ENCODE measurements around the gene ACTN4.
A peak's percentile ranks its signal among the peaks of the same experiment; 100 is the strongest.

ACTN4 gene

DNA sequence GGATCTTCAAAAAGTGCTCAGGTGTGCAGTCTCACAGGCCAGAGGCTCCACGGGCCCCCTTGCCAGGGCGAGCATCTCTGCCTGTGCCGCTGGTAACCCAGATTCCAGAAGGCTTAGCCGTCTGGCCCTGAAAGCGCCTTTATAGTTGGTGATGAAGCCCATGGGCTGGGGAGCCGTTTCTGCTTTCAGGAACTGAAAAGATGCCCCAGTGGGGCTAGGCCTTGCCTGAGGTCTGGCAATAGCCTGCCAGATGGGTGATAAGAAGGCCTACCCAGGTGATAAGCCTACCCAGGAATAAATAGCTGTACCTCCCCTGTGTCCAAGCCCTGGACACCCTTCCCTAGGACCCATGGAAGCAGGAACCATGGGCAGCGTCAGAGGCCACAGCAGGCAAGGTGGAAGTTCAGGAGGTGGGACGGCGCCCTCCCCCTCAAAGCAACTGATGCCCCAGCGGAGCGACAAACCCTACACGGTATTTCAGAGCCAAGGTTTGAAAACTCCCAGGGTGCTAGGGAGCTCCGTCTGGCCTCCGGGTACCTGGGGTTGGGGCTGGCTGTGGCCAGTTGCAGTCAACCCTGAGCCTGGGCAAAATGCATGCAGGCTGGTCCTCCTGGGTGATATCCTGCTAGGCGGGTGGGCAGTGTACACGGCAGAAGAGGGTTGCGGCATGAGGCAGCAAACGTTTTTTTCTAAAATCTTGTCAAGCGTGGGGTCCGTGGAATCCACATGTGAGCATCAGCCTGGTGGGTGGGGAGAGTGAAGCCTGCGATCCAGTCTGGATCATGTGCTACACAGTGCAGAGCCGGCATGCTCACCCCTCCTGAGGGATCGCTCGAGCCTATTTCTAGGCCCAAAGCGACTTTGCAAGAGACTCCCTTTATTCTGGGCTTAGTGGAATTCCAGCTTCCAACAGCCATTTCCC lies 45.3 kb downstream of the ACTN4 start:
- DNase-seq (ENCODE audit: low read depth): no peak
- no peak overlapping the region for H3K4me3 ChIP-seq (ENCODE audit: low read depth, low read length)
- TF ChIP-seq, protein P1, sequence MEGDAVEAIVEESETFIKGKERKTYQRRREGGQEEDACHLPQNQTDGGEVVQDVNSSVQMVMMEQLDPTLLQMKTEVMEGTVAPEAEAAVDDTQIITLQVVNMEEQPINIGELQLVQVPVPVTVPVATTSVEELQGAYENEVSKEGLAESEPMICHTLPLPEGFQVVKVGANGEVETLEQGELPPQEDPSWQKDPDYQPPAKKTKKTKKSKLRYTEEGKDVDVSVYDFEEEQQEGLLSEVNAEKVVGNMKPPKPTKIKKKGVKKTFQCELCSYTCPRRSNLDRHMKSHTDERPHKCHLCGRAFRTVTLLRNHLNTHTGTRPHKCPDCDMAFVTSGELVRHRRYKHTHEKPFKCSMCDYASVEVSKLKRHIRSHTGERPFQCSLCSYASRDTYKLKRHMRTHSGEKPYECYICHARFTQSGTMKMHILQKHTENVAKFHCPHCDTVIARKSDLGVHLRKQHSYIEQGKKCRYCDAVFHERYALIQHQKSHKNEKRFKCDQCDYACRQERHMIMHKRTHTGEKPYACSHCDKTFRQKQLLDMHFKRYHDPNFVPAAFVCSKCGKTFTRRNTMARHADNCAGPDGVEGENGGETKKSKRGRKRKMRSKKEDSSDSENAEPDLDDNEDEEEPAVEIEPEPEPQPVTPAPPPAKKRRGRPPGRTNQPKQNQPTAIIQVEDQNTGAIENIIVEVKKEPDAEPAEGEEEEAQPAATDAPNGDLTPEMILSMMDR (conservative IDR thresholded peaks at IDR 0.05; ENCODE audit: low read depth, low read length): no peak

DNA sequence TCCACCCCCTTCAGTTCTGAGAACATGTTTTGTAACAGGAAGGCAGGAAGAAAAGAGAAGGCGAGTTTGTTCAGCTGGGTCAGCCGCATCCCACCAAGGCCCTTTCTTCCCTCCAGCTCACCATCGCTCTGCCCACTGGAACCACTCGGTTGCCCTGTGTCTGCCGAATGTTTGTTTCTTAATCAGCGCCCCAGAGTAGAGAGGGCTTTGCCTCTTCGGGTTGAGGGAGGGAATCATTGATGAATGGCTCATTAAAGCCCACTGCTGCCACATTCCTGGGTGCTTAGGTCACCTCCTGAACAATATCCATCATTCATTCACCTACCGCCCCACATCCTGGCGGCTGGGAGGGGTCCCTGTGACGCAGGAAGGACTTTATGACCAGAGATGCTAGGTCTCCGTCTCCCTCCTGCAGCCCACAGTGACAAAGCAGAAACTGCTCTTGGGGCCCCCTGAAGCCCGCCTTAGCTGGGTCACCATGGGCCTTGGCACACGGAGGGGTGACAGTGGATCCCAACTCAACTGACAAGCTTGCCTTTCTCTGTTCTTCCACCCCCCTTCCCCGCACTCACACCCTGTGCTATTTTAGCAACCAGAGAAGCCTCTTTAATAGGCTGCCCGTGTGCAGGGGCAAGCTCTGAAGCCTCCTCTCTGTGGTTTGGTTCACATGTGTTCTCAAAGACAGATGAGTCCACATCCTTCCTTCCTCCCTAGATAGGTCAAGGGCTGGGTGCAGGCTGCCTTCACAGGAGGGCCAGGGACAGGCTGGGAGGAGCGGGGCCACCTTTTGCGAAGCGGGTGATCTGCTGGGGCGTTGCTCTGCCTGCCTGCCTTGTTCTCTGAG lies 46.2 kb downstream of the ACTN4 start:
- TF ChIP-seq, protein P1 (conservative IDR thresholded peaks at IDR 0.05; ENCODE audit: low read depth, low read length): no peak
- H3K4me3 ChIP-seq (ENCODE audit: low read depth, low read length): no peak overlapping the region
- peak; percentile 76 for DNase-seq (ENCODE audit: low read depth)

DNA sequence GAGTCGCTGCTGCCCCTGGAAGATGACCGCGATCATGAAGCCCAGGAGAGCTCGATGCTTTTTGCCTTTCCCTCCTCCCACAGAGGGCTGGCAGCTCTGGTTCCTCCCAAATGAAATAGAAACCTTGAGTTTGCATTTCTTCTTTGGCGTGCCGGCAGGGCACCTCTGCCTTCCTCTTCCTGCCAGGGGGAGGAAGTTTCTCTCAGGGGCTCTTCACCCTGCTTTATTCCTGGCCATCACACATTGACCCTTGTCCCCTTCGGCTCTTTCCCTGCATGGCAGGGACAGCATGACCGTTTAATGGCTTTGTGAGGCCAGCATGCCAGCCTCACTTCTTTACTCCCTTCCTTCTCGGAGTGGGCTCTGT lies 47.9 kb downstream of the ACTN4 start:
- no peak overlapping the region for H3K4me3 ChIP-seq (ENCODE audit: low read depth, low read length)
- no peak for DNase-seq (ENCODE audit: low read depth)
- TF ChIP-seq, protein P1 (conservative IDR thresholded peaks at IDR 0.05; ENCODE audit: low read depth, low read length): no peak

DNA sequence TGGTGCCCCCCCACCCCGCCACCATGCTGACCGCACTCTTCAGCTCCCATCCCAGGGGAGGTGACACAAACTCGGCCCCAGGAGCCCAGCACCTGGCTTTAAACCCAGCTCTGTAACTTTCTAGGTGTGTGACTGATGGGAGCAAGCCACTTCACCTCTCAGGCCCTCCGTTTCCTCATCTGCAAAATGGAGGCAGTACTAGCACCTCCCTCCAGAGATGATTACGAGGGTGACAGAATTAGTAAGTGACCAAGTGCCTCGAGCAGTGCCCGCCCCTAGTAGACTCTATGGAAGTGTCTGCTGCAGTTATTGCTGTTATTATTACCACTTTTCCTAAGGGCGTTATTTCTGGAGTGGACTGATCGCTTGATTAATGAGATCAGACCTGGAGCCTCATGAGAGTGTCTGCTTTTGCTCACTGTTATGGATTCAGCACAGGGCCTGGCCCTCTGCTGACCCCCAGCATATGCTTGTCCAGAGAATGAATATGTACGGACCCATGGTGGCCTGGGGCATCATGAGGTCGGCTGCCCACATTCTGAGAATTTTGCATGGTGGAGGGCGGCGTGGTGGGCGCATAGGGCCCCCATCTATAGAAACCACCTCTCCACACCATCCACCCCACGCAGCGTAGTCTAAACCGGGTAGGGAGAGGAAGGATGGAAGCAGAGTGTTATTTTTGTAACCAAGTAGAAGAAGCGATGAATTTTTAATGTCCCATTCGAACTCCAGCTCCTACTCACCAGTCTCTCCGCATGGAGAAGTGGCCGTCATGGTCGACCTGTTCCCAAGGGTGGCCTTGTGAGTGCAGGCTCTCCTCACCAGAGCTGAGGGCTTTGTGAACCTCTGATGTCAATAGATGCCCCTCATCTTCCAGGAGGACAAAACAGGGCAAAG lies 48.6 kb downstream of the ACTN4 start:
- TF ChIP-seq, protein P1 (conservative IDR thresholded peaks at IDR 0.05; ENCODE audit: low read depth, low read length): no peak
- no peak overlapping the region for H3K4me3 ChIP-seq (ENCODE audit: low read depth, low read length)
- no peak for DNase-seq (ENCODE audit: low read depth)

DNA sequence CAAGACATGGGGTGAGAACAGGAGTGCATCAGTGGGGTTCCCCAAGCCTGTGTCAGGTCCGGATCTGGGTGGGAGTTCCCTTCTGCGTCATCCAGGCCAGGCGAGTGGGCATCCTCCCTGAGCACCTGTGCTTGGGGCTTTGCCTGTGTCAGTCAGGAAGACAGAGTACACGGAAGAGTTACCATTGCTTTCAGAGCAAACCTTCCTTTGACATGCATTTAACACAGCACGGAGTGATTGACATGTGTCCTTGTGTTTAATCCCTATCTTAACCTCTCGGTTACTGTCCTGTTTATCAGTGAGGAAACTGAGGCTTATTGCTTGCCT lies 49.2 kb downstream of the ACTN4 start:
- no peak overlapping the region for H3K4me3 ChIP-seq (ENCODE audit: low read depth, low read length)
- no peak for DNase-seq (ENCODE audit: low read depth)
- TF ChIP-seq, protein P1 (conservative IDR thresholded peaks at IDR 0.05; ENCODE audit: low read depth, low read length): no peak

DNA sequence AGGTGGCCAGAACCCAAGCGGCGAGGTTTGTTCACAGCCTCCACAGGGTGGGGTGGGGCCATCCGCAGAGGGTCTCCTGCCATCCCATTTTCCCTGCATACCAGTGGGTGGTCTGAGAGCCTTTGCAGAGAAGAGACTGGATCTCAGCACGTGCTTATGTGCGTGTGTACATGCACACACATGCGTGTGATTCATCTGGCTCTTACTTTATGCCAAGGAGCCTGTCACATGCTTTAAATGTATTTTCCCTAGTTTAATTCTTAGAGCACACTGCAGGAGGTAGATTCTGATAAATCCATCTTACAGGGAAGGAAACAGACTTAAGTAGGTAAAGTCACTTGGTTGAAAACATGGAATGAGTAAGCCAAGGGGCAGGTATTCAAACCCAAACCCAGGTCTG lies 49.7 kb downstream of the ACTN4 start:
- no peak for DNase-seq (ENCODE audit: low read depth)
- H3K4me3 ChIP-seq (ENCODE audit: low read depth, low read length): no peak overlapping the region
- TF ChIP-seq, protein P1 (conservative IDR thresholded peaks at IDR 0.05; ENCODE audit: low read depth, low read length): no peak

All from choroid plexus epithelial cell (primary cell).